Neural crest cell (in vitro differentiated cells): ENCODE measurements around the gene KIF5A. TPM values are rescaled to one million over a fixed set of nuclear protein-coding genes. Genes with fewer than 3 reads are reported as not detected.

Experiments used
- DNase-seq: peaks from one replicate; pipeline ENCODE4 v3.0.0; 2021; ENCODE audit warnings: low read depth, mixed read lengths, low spot score
- H3K27ac Mint-ChIP-seq: one replicate; pipeline ENCODE4 v1.8.0; 2021; ENCODE audit warnings: mild to moderate bottlenecking, mixed read lengths; ENCODE audit not compliant: unreplicated experiment
- H3K27me3 Mint-ChIP-seq: 2 replicates; pipeline ENCODE4 v1.8.0; 2021; ENCODE audit warnings: low read depth, mild to moderate bottlenecking, mixed read lengths
- H3K36me3 Mint-ChIP-seq: 2 replicates; pipeline ENCODE4 v1.8.0; 2021; ENCODE audit warnings: low read depth, mild to moderate bottlenecking, mixed read lengths
- H3K4me1 Mint-ChIP-seq: 2 replicates; pipeline ENCODE4 v1.8.0; 2021; ENCODE audit warnings: mixed read lengths
- H3K4me3 Mint-ChIP-seq: one replicate; pipeline ENCODE4 v1.8.0; 2021; ENCODE audit warnings: mild to moderate bottlenecking, mixed read lengths
- H3K9me3 Mint-ChIP-seq: 2 replicates; pipeline ENCODE4 v1.8.0; 2021; ENCODE audit warnings: mixed read lengths
- total RNA-seq: library from RNA; stranded (reverse); gene quantifications from 2 replicates; pipeline ENCODE4 v1.2.1, GENCODE V29; 2021
- TF ChIP-seq, protein P1 (sequence below): fragments of 200-600 bp; sonication (generic); conservative IDR thresholded peaks from 2 replicates; pipeline ENCODE4 v1.5.0; 2021; ENCODE audit warnings: antibody characterized with exemption, mild to moderate bottlenecking

The KIF5A gene
- total RNA-seq, 1 donor from 2014 or later, result 20.8 TPM

GRCh38 chr12:57580466-57580795 is 30.6 kb downstream of the KIF5A start:
- Mint-ChIP-seq H3K9me3 (no peaks in the 10 kb centered on the region), H3K27ac (no peak overlapping the region), H3K36me3 (no peaks in the 10 kb centered on the region), H3K4me3 (no peak overlapping the region), H3K4me1 (no peaks in the 10 kb centered on the region), H3K27me3 (peaks cover 10% of the 10 kb centered on the region)
- TF ChIP-seq, protein P1, sequence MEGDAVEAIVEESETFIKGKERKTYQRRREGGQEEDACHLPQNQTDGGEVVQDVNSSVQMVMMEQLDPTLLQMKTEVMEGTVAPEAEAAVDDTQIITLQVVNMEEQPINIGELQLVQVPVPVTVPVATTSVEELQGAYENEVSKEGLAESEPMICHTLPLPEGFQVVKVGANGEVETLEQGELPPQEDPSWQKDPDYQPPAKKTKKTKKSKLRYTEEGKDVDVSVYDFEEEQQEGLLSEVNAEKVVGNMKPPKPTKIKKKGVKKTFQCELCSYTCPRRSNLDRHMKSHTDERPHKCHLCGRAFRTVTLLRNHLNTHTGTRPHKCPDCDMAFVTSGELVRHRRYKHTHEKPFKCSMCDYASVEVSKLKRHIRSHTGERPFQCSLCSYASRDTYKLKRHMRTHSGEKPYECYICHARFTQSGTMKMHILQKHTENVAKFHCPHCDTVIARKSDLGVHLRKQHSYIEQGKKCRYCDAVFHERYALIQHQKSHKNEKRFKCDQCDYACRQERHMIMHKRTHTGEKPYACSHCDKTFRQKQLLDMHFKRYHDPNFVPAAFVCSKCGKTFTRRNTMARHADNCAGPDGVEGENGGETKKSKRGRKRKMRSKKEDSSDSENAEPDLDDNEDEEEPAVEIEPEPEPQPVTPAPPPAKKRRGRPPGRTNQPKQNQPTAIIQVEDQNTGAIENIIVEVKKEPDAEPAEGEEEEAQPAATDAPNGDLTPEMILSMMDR, result no peak
- no peak for DNase-seq

DNA sequence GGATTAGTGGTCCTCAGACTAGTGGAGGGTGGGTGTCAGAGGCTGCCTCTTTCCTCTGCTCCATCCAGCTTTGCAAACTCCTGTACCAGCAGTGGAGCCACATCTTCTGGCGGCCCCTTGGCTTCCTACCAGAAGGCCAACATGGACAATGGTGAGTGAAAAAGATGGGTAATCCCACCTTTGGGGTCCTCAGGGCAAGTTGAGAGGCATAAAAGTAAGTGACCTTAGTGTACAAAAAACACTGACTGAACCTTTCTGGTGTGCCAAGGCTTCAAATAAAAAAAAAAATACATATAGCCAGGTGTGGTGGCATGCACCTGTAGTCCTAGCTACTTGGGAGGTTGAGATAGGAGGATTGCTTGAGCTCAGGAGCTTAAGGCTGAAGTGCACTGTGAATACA is 32.0 kb downstream of the KIF5A start:
- DNase-seq, result no peak
- Mint-ChIP-seq H3K4me3 (no peak overlapping the region), H3K27me3 (peaks cover 10% of the 10 kb centered on the region), H3K36me3 (no peaks in the 10 kb centered on the region), H3K4me1 (no peaks in the 10 kb centered on the region), H3K9me3 (no peaks in the 10 kb centered on the region), H3K27ac (no peak overlapping the region)
- TF ChIP-seq, protein P1, result no peak

- Mint-ChIP-seq H3K4me3 (no peak overlapping the region), H3K36me3 (no peaks in the 10 kb centered on the region), H3K4me1 (no peaks in the 10 kb centered on the region), H3K27me3 (peaks cover 10% of the 10 kb centered on the region), H3K27ac (no peak overlapping the region), H3K9me3 (no peaks in the 10 kb centered on the region)
- TF ChIP-seq, protein P1, result no peak
- no peak for DNase-seq
Measured at GRCh38 chr12:57582440-57582839, 32.6 kb downstream of the KIF5A start.

- H3K27me3 Mint-ChIP-seq, result peaks cover 10% of the 10 kb centered on the region
- H3K4me3 Mint-ChIP-seq, result peak overlapping the region; percentile 44
- H3K4me1 Mint-ChIP-seq, result no peaks in the 10 kb centered on the region
- no peak overlapping the region for H3K27ac Mint-ChIP-seq
- peak; percentile 69 for DNase-seq
- H3K9me3 Mint-ChIP-seq, result no peaks in the 10 kb centered on the region
- H3K36me3 Mint-ChIP-seq, result no peaks in the 10 kb centered on the region
- TF ChIP-seq, protein P1, result peak; percentile 96
Measured at GRCh38 chr12:57583008-57583831, 33.4 kb downstream of the KIF5A start.

- H3K9me3 Mint-ChIP-seq, result no peaks in the 10 kb centered on the region
- DNase-seq, result no peak
- no peak overlapping the region for H3K27ac Mint-ChIP-seq
- H3K27me3 Mint-ChIP-seq, result peaks cover 10% of the 10 kb centered on the region
- no peaks in the 10 kb centered on the region for H3K36me3 Mint-ChIP-seq
- no peaks in the 10 kb centered on the region for H3K4me1 Mint-ChIP-seq
- no peak overlapping the region for H3K4me3 Mint-ChIP-seq
- TF ChIP-seq, protein P1, result no peak
Measured at GRCh38 chr12:57584050-57584449, 34.2 kb downstream of the KIF5A start.
